Gastrocnemius medialis (tissue), 4 donors: ENCODE results near the gene ACTL10.

ENCODE experiments used
- CTCF ChIP-seq, 5 experiments: fragments of 450-650 bp in 3 of 5; fragments of 200-600 bp in 2 of 5; sonication (generic) in 2 of 5; IDR thresholded peaks in 4 of 5; conservative IDR thresholded peaks in 1 of 5; 1 replicate in 4 of 5; 2 replicates in 1 of 5; pipeline ENCODE4 v1.5.1; 2016 to 2019; ENCODE audit warnings: antibody characterized with exemption in 5 of 5, mild to moderate bottlenecking in 3 of 5, moderate library complexity in 3 of 5
- POLR2A ChIP-seq, 2 donors: fragments of 450-650 bp; IDR thresholded peaks; one replicate each; pipeline ENCODE4 v1.6.1; 2017; ENCODE audit warnings: antibody characterized with exemption in 2 of 2, mild to moderate bottlenecking in 2 of 2, moderate library complexity in 2 of 2

- TF ChIP-seq CTCF (IDR thresholded peaks at IDR 0.05 in 4 of 5, conservative IDR thresholded peaks at IDR 0.05 in 1 of 5) (no peak), POLR2A (IDR thresholded peaks at IDR 0.05) (no peak)
Measured at GRCh38 chr20:33640287-33640686, 26.5 kb upstream of the ACTL10 start.
